Cardiac muscle cell (in vitro differentiated cells and primary cell): ENCODE results near the gene ZC3H12C. TPM values are rescaled to one million over a fixed set of nuclear protein-coding genes. Genes with fewer than 3 reads are reported as not detected.

Source experiments
- DNase-seq, 2 donors: peaks; one replicate each; pipeline versions ENCODE4 v3.0.0 to v3.0.0-alpha.2; 2010 to 2017; ENCODE audit warnings: low read depth in 1 of 2, low spot score in 1 of 2
- H3K27ac ChIP-seq: fragments of 200-600 bp; sonication (generic); 2 replicates; pipeline ENCODE4 v1.5.1; 2016
- H3K27me3 ChIP-seq: fragments of 200-600 bp; sonication (generic); 2 replicates; pipeline ENCODE4 v1.6.0; 2016; ENCODE audit warnings: control low read depth
- H3K36me3 ChIP-seq: fragments of 200-600 bp; sonication (generic); 2 replicates; pipeline ENCODE4 v1.5.1; 2016; ENCODE audit warnings: control low read depth
- H3K4me1 ChIP-seq: fragments of 200-600 bp; sonication (generic); 2 replicates; pipeline ENCODE4 v1.8.1; 2017; ENCODE audit warnings: low read depth, mild to moderate bottlenecking, mixed run types
- H3K4me3 ChIP-seq: fragments of 200-600 bp; sonication (generic); 2 replicates; pipeline ENCODE4 v1.5.1; 2016; ENCODE audit warnings: mild to moderate bottlenecking
- H3K9me3 ChIP-seq: fragments of 200-600 bp; sonication (generic); 2 replicates; pipeline ENCODE4 v1.5.1; 2017; ENCODE audit warnings: low read depth, mild to moderate bottlenecking, control low read depth
- CTCF ChIP-seq: IDR thresholded peaks from 2 replicates; pipeline ENCODE4 v1.5.1; 2012; ENCODE audit warnings: low read depth, mild to moderate bottlenecking, low read length
- polyA plus RNA-seq: library from polyadenylated mRNA; unstranded; fragments of >200 nt; fragmentation: Nextera tagmentation; extraction: Ambion mirVana; gene quantifications from 2 replicates; pipeline ENCODE4 v1.2.1, GENCODE V29; 2016
- total RNA-seq: library from RNA; depleted of rRNA; stranded (reverse); fragments of >200 nt; gene quantifications from 2 replicates; pipeline ENCODE4 v1.2.3, GENCODE V29; 2016

ZC3H12C gene
- total and polyA plus RNA-seq, 2 experiments from 2014 or later = 1.0 to 7.1 TPM

GRCh38 chr11:110134110-110134509 lies 40.9 kb downstream of the ZC3H12C start:
- Histone ChIP-seq H3K4me3 (no peak overlapping the region), H3K27ac (no peak overlapping the region), H3K27me3 (no peaks in the 10 kb centered on the region), H3K4me1 (no peaks in the 10 kb centered on the region), H3K9me3 (no peaks in the 10 kb centered on the region), H3K36me3 (no peaks in the 10 kb centered on the region)
- TF ChIP-seq CTCF = no peak
- DNase-seq = peak in 1 of 2 donors; percentile 26

GRCh38 chr11:110141812-110142211 lies 48.6 kb downstream of the ZC3H12C start:
- DNase-seq = no peak
- no peaks in the 10 kb centered on the region for H3K9me3 ChIP-seq
- H3K27ac ChIP-seq = no peak overlapping the region
- H3K4me3 ChIP-seq = no peak overlapping the region
- H3K4me1 ChIP-seq = no peaks in the 10 kb centered on the region
- H3K27me3 ChIP-seq = no peaks in the 10 kb centered on the region
- peaks cover 2% of the 10 kb centered on the region for H3K36me3 ChIP-seq
- no peak for TF ChIP-seq CTCF

GRCh38 chr11:110147962-110148709 lies 54.9 kb downstream of the ZC3H12C start:
- peak in 1 of 2 donors; percentile 93 for DNase-seq
- H3K36me3 ChIP-seq = no peaks in the 10 kb centered on the region
- H3K27ac ChIP-seq = no peak overlapping the region
- no peaks in the 10 kb centered on the region for H3K9me3 ChIP-seq
- H3K4me1 ChIP-seq = no peaks in the 10 kb centered on the region
- H3K4me3 ChIP-seq = no peak overlapping the region
- H3K27me3 ChIP-seq = no peaks in the 10 kb centered on the region
- TF ChIP-seq CTCF = no peak

- TF ChIP-seq CTCF = no peak
- Histone ChIP-seq H3K4me1 (no peaks in the 10 kb centered on the region), H3K27ac (no peak overlapping the region), H3K9me3 (no peaks in the 10 kb centered on the region), H3K36me3 (no peaks in the 10 kb centered on the region), H3K27me3 (no peaks in the 10 kb centered on the region), H3K4me3 (no peak overlapping the region)
- peak in 1 of 2 donors; percentile 87 for DNase-seq
Measured at GRCh38 chr11:110148775-110149744, 55.9 kb downstream of the ZC3H12C start.

DNA sequence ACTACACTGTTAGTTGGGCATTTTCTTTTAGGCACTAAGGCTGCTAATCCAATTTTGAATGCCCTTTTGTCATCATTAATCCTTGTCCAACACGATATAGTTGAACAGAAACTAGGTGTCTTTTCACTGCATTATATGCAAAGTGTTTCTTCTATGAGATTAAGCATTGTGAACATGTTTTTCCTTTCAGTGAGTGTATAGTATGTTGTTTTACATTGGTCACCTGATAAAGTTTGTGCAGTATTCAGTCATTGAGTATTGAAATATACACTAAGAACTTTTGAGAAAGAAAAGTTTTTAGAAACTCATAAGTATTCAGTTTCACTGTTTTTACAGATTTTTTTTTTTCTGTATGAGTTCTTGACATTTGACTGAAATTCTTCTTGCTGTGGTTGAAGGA lies 59.0 kb downstream of the ZC3H12C start:
- no peak for TF ChIP-seq CTCF
- H3K4me1 ChIP-seq = no peaks in the 10 kb centered on the region
- H3K9me3 ChIP-seq = no peaks in the 10 kb centered on the region
- no peak overlapping the region for H3K27ac ChIP-seq
- DNase-seq = no peak
- no peak overlapping the region for H3K4me3 ChIP-seq
- H3K27me3 ChIP-seq = no peaks in the 10 kb centered on the region
- no peaks in the 10 kb centered on the region for H3K36me3 ChIP-seq
